GM18907 (cell line): ENCODE results near the gene DAP.
"Not testable (repeated sequence)": the region's sequence is repeated elsewhere in the genome, so short reads cannot be mapped to it uniquely, and the experiment has no call there.

Experiments
- ATAC-seq: cut with Tn5 transposase; IDR thresholded peaks from one replicate; pipeline ENCODE4 v1.9.1; 2021; ENCODE audit warnings: mild to moderate bottlenecking, moderate library complexity; ENCODE audit not compliant: unreplicated experiment

The DAP gene

DNA sequence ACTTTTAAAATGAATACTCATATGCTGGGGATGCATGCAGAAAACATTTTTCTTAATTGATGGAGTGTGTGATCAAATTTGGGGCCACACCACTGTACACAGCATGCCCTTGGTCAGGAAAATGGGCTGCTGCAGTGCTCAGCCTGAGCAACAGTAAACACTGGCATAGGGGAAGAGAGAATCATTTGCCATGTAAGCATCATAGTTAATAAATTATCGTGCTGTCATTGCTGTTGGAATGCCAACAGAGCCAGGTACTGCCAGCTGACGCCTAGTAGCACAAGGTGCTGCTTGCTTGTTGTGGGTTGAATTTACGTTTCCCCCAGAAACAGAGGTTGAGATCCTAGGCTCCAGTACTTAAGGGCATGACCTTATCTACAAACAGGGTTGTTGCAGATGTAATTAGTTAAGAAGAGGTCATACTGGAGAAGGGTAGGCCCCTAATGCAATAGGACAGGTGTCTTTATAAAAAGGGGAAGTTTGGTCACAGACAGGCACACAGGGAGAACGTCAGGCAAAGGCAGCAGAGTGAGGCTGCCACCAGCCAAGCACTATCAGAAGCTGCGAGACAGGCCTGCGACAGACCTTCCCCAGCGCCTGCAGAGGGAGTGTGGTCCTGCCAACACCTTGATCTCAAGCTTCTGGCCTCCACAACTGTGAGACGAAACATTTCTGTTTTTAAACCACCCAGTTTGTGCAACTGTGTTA is 25.3 kb downstream of the DAP start:
- ATAC-seq = peak; percentile 83

DNA sequence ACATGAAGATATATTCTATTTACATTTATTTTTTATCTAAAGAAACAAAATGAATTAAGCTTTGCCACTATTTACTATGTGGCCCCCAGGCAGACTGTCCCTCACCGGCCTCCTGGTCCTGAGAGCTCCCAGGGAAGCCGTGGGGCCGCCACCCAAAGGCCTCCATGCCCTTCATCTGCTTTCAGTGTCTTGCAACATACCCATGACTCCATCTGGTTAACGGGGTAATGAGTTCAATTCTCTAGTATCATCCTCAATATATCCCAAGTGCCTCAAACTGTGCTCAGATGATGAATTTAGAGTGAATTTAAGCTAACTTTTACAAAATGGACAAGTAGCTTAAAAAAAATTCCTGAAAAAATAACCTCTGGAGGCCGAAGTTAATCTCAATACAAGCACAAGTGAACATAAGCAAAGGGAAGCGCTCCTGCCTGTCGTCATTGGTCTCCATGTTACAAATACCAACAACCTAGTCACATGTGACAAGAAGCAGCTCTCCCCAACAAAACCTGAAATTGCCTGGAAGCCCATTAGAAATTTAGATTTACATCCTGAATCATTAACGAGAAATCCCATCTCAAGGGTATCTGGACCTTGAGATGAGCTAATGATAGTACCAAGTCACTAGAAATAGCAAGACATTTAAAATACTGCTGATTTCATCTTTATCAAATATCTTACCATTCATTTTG is 26.1 kb downstream of the DAP start:
- no peak for ATAC-seq

DNA sequence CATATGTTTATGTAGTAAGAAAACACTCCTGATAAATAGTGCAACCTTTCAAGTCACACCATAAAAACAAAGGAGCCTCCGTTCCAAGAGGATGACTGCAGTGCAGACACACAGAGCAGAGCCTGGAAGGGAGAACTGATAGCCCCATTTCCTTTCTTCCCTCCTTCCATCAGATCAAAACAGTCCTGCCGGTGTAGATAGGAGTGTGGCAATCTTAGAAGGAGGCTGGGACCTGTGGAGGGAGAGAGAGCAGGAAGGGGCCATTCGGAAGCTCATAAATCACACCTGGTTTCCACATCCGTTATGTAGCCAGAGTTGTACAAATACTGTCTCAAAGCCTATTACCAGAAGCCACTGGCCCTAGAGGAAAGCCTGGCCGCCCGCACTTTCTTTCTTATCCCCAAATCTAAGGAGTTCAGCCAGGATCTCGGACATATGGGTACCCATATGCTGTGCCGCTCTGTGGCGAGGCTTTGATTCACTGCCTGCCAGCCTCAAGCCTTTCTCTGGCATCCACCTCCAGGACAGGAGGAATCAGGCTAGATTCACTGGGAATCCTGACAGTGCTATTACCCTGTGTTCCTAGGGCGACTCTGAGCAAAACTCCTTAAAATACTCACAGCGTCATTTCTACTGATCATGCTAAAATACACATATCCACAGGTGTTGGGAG is 26.9 kb downstream of the DAP start:
- no peak for ATAC-seq

DNA sequence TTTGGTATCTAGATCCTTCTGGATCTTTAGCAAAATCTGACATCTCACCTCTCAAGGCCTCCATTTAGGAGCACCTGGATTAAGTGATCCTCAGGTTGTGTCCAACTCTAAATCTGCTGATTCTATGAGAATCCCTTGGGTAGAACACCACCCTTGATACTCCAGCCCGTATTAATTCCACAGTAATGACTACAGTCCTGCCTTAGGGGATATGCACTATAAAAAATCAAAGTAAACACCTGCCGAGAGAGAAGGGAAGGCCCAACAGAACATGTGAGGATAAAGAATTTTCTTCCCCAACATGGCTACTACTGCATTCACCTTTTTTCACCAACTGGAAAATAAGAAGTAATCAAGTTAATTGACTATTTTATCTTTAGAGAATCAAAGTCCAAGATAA is 27.6 kb downstream of the DAP start:
- no peak for ATAC-seq

DNA sequence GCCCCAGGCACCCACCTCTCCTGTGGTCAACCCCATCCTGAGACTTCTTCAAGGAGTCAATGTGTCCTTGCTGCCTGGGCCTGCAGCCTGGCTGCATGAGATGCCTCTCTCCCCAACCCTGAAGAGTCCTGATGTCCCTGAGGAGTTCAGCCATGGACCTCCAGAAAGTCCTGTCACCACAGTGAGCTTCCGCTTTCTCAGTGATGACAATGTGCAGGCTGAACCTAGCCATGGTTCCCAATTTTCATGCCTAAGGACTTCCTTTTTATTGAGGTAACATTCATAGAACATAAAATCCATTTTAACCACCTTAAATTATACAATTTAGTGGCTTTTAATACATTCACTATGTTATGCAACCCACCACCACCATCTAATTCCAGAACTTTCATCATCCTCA is 29.1 kb downstream of the DAP start:
- ATAC-seq = no peak

DNA sequence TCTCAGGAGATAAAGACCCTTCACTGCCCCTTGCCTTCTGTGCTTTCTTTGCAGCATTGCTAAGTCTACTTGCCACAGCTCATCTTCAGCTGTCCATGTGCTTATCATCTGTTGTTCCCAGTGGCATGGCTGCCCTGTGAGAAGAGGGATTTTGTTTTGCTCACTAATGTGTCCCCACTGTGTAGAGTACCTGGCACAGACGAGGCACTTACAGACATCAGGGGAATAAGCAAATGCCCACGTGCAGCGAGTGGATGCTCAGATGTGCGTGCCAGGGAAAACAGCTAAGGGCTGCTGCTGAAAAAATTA is 31.0 kb downstream of the DAP start:
- no peak for ATAC-seq

DNA sequence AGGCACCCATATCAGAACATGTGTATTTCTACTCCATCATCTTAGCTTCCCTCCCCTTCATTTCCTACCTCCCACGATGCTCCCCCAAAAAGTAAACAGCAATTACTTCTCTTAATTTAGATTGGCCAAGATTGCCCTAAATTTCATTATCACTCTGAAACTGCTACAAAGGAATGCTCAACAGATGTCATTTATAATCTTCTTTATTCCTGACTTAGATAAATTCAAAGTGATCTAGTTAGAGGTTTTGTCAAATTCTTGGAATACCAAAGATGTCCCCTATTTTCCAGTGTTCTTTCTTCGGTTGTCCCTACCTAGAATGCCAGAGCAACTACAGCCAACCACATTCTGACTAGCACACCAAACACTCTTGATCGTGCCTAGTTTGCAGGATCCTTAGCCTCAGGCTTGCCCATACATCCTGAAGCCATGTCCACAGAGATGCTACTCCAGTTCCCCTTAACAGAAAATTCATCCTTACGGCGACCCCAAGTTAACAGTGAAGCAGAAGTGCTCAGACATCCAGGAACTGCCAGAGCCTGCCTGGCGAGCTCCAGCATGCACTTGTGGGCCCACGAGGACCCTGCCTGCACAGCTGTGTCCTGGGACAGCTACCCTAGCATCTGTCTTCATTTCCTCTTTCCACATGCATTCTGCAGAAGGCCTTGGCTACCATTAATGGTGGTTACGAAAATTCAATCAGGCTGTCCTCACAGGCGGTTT is 31.6 kb downstream of the DAP start:
- ATAC-seq = no peak

DNA sequence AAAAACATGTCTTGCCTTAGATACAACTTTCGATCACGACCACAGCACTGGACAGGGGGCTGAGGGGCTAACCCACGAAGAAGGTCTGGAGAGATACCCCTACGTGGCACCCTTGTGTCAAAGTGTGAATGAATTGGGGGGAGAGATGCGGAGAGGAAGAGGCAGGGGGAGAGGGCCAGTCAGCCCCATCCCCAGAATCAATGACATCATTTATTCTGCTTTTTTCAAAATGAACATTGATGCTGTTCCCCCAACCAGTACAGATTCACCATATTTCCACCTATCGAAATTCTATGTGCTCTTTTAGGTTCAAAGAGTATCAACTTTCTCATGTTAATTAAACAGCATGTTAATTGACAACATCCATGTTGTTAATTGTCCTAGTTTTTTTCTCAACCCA is 32.4 kb downstream of the DAP start:
- no peak for ATAC-seq

DNA sequence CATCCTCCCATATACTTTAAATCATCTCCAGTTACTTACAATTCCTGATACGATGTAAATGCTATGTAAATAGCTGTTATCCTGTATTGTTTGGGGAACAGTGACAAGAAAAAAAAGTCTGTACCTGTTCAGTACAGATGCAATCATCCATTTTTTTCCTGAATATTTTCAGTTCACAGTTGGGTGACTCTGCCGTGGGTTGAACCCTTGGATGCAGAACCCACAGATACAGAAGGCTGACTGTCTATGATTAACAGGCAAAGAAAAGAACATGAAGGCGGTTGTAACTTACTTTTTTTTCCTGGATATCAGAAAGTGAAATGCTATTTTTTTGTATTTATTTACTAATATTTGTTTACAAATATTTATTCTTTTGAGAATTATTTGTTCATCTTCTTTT is 33.2 kb downstream of the DAP start:
- ATAC-seq = no peak

DNA sequence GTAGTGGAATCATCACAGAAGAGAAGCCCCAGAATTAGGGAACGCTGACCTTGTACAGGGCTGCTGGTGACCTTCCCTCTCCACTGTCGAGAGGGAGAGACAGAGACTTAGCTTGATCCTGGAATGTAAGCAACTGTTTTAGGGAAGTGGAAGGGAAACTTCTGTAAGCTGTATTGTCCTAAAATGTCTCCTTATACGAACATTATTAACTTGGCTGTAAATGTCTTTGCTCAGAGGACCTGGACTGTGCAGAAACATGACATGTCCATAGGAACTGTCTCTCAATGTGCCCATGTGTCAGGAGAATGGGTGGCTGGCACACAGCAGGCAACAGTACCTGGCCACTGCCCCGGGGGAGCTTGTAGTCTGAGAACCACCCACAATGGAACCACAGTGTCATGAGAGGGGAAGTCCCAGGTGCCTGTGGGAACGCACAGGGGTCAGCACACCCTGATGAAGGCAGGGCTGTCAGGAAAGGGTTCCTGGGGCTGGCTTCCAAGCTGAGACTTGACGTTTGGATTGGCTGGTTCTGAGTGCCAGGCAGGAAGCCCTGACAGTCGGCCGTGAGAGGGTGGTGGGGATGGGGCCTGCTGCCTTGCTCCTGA is 34.0 kb downstream of the DAP start:
- peak; percentile 97 for ATAC-seq

DNA sequence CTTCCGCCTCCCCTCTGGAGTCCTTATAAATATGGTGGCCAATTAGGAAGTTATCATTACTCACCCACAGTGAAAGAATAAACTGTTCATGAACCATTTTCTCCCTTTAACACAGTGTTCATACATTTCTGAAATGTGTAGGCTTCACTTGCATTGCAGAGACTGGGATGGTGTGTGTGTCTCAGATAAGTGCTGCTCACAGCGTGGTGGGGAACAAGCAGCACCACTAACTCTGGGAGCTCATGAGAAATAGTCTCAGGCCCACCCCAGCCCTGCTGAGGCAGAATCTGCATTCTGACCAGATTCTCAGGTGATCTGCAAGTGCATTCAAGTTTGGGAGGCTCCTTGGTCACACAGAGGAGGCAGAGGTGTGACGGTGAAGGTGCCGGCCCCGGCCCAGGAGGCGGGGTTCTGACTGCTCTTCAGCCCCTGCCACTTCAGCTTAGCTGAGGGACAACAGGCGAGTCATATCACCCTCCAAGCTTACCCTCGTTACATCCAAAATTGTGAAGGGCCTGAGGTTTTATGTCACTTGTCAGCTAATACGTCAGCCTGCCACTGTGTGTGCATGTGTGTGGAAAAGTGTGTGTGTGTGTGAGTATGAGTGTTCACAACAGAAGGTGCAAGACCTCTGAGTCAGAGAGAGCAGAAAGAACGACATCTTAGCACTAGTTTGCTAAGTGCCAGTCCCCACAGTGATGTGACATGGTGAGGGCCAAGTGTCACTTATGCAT is 34.7 kb downstream of the DAP start:
- ATAC-seq = peak; percentile 4

DNA sequence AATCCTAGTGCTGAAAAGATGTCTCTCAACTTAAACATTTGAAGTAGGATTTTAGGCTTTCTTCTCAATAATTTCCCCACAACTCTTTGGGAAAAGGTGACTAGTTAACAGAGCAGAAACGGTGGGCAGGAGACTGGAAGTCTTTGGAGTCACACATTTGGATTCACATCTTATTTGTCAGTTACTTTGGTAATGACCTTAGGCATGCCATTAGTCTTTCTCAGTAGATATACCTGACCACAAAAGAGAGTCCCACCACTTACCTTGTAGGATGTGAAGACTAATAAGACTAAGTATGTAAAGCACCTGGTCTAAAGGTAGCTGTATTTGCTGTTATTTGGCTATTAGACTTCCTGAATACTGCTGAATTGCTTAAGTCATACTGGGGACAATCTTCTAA is 35.4 kb downstream of the DAP start:
- no peak for ATAC-seq

DNA sequence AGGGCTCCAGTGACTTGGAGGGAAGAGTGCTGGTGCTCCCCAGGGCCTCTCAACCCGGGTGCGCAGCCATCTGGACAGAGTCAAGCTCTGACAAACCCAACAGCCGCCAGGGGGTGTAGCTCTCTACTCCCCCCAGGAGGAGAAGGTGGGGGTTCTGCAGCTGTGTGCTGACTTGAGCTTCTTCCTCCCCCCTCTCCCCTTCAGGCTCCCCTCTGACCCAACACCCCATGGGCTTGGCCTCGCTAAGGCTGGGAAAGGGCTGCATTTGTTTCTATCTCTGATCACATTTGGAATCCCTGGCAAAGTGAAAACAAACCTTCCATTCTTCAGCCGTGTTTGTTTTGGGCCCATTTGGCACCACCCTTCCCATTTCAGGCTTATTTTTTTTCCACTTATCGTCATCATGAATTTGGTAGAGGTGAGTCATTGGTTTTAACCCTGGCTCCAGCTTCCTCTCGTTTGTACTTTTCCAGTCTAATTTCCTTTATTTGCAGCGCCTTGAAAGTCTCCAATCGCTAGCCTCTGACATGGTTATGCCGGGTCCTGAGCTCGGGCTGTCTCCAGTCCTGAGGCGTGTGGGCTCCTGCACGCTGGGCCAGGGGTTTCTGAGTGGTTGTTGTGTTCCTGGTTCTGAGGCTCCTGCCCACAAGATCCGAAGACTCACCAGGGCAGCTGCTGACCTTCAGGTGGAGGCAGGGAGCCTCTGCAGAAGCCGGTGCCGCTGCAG is 36.1 kb downstream of the DAP start:
- ATAC-seq = no peak

DNA sequence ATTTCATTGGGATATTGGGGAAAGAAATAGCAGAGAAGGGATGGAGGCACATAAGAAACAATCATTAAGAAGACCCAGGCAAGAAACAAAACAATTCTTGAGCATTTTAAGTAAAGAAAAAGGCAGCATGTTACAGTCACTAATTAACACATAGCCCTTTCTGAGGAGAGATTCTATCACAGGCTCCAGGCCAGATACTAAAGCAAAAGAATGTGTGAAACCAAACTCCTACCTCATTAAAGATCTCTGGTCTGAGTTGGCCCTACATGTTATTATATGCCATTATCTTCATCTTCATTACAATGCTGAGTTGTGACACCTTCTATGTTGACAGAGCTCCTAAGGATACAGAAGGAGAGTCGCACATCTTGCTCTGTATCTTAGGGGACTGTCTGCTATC is 37.5 kb downstream of the DAP start:
- ATAC-seq = no peak

DNA sequence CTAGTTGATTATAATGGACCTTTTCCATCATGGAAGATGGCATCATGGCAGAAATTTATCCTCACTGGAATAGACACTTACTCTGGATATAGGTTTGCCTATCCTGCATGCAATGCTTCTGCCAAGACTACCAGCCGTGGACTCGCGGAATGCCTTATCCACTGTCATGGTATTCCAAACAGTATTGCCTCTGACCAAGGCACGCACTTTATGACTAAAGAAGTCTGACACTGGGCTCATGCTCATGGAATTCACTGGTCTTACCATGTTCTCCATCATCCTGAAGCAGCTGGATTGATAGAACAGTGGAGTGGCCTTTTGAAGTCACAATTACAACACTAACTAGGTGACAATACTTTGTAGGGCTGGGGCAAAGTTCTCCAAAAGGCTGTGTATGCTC is 40.3 kb downstream of the DAP start:
- not testable (repeated sequence) for ATAC-seq

DNA sequence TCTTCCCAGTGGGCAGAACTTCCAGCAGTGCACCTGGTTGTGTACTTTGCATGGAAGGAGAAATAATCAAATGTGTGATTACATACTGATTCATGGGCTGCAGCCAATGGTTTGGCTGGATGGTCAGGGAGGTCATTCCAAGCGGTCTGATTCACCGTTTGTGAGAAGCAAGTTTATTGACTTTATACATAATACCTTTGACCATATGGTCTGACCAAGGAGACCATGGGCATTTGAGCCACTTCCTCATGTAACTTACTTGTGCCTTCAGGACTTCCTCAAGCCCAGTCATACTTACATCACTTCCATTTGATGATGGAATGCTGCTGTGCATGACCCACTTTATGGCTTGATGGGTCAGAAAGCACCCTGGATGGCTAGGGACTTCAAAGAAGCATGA is 41.1 kb downstream of the DAP start:
- ATAC-seq = no peak

DNA sequence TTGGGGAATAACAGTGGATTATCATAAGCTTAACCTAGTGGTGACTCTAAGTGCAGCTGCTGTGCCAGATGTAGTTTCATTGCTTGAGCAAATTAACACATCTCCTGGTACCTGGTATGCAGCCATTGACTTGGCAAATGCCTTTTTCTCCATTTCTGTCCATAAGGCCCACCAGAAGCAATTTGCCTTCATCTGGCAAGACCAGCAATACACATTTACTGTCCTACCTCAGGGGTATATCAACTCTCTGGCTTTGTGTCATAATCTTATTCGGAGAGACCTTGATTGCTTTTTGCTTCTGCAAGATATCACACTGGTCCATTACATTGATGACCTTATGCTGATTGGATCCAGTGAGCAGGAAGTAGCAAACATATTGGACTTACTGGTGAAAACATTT is 42.4 kb downstream of the DAP start:
- ATAC-seq = not testable (repeated sequence)

DNA sequence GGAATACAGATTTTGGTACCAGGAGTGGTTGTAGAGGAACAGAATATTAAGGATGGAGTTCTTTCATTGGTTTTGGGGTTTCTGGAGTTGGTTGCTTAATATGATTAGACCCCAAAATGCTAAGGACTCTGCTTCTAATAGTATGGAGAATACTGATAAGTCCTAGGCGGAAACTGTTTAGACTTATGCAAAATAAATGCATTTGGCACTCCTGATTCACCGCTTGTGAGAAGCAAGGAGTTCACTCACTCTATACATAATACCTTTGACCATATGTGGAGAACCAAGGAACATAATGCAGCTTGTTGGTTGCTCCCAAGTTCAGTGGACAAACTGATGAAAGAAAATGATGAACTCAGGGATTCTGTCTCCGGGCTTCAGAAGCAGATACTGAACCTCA is 44.2 kb downstream of the DAP start:
- not testable (repeated sequence) for ATAC-seq

DNA sequence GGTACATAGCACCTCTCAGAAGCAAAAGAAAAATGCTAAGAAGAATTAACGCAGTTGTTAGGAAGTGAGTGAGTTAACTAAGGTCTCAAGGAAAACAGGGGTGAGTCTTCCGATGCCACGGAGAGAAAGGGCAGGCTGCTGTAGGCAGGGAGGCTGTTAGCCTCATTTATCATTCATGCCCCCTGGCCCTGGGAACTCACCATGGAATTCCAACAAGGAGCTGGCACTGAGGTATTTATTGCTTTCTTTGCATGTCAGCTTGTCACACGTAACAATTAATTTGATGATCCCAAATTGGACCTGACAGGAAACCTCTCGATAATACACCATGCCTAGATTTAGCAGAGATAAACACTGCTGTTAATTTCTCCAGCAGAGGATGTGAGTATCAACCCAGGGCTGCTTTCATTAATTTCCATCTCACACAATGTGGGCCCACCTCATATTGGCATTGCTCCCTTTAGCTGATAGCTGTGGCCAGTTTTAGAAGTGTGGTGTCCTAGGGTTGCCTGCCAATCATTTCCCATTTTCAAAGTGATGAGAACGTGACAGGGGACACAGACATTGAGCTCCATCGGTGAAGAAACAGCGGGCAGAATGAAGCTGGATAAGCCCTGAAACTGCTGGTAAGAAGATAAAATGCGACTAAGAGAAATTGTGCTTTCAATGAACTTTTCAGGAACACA is 45.3 kb downstream of the DAP start:
- no peak for ATAC-seq
